Tibial nerve (tissue), 4 donors: ENCODE results near the gene SLC45A2.

Source experiments
- CTCF ChIP-seq, 5 experiments: fragments of 200-600 bp in 3 of 5; fragments of 450-650 bp in 2 of 5; sonication (generic) in 3 of 5; IDR thresholded peaks; one replicate each; pipeline ENCODE4 v1.5.1; 2016 to 2019; ENCODE audit warnings: antibody characterized with exemption in 5 of 5, mild to moderate bottlenecking in 3 of 5, moderate library complexity in 2 of 5
- EP300 ChIP-seq, 2 donors: sonication (generic); formaldehyde crosslinking; IDR thresholded peaks; one replicate each; pipeline ENCODE4 v1.6.1; 2017; ENCODE audit warnings: antibody characterized with exemption in 2 of 2, mild to moderate bottlenecking in 1 of 2
- POLR2A ChIP-seq, 2 donors: fragments of 450-650 bp; IDR thresholded peaks; one replicate each; pipeline ENCODE4 v1.6.1; 2017; ENCODE audit warnings: antibody characterized with exemption in 2 of 2, mild to moderate bottlenecking in 2 of 2, moderate library complexity in 2 of 2

GRCh38 chr5:34012791-34013190, 28.3 kb upstream of the SLC45A2 start:
- TF ChIP-seq CTCF (IDR thresholded peaks at IDR 0.05) (no peak), POLR2A (IDR thresholded peaks at IDR 0.05) (no peak), EP300 (IDR thresholded peaks at IDR 0.05) (no peak)
